NCI-H526 treated with DMSO at 0.1 percent for 48 hours (cell line): ENCODE results near the gene TMEM225B.
"Not testable (repeated sequence)": the region's sequence is repeated elsewhere in the genome, so short reads cannot be mapped to it uniquely, and the experiment has no call there.

Experiments
- DNase-seq: peaks from one replicate; lab custom pipeline; 2025; lab: John Stamatoyannopoulos, UW

TMEM225B gene

GRCh38 chr7:99597762-99598501 is at the start of gene TMEM225B:
TMEM225B (plus strand) TSS chr7:99598267; CDS start chr7:99604389, 6,122 bp downstream.
- DNase-seq: no peak

- DNase-seq: not testable (repeated sequence)
These were observed 48.5 kb upstream of the TMEM225B start for GRCh38 chr7:99549545-99549944.

GRCh38 chr7:99551334-99551733 is 46.7 kb upstream of the TMEM225B start:
- no peak for DNase-seq

- DNase-seq: peak; percentile 81
These were observed 46.2 kb upstream of the TMEM225B start, which contains the start of gene FAM200A for GRCh38 chr7:99551767-99552463. FAM200A (minus strand) TSS chr7:99552114; CDS start chr7:99548407, 3,707 bp downstream.

GRCh38 chr7:99553039-99553438 is 45.0 kb upstream of the TMEM225B start:
- no peak for DNase-seq

GRCh38 chr7:99554939-99555338 is 43.1 kb upstream of the TMEM225B start:
- DNase-seq: no peak

GRCh38 chr7:99557196-99557607 is 40.9 kb upstream of the TMEM225B start:
- no peak for DNase-seq

GRCh38 chr7:99557940-99558305 is 40.1 kb upstream of the TMEM225B start:
- DNase-seq: no peak

- DNase-seq: peak; percentile 87
These were observed 39.5 kb upstream of the TMEM225B start, which contains the start of gene ZNF655 for GRCh38 chr7:99558306-99559174. ZNF655 (plus strand) TSS chr7:99558642; CDS start chr7:99560560, 1,918 bp downstream.

- no peak for DNase-seq
These were observed 38.7 kb upstream of the TMEM225B start for GRCh38 chr7:99559175-99559915.

GRCh38 chr7:99560834-99561736 is 37.0 kb upstream of the TMEM225B start:
- DNase-seq: no peak

GRCh38 chr7:99561737-99562051 is 36.4 kb upstream of the TMEM225B start:
- DNase-seq: no peak

- no peak for DNase-seq
These were observed 35.8 kb upstream of the TMEM225B start for GRCh38 chr7:99562114-99562784.

- DNase-seq: no peak
These were observed 35.2 kb upstream of the TMEM225B start for GRCh38 chr7:99562832-99563231.

- no peak for DNase-seq
These were observed 34.4 kb upstream of the TMEM225B start for GRCh38 chr7:99563650-99564049.

- not testable (repeated sequence) for DNase-seq
These were observed 29.3 kb upstream of the TMEM225B start for GRCh38 chr7:99568770-99569169.

GRCh38 chr7:99571768-99572167 is 26.3 kb upstream of the TMEM225B start:
- no peak for DNase-seq

GRCh38 chr7:99573257-99573656 is 24.8 kb upstream of the TMEM225B start:
- no peak for DNase-seq

- DNase-seq: no peak
These were observed 21.8 kb upstream of the TMEM225B start for GRCh38 chr7:99576251-99576650.
